ENCODE results near the gene UBE2E1. TPM values are rescaled to one million over a fixed set of nuclear protein-coding genes. Genes with fewer than 3 reads are reported as not detected.
"Not testable (repeated sequence)": the region's sequence is repeated elsewhere in the genome, so short reads cannot be mapped to it uniquely, and the experiment has no call there.

UBE2E1 gene
- total RNA-seq, 1 donor from 2014 or later = 78.8 TPM

- H3K36me3 Mint-ChIP-seq (ENCODE audit: low read depth) = peaks cover 21% of the 10 kb centered on the region
- DNase-seq (ENCODE audit: low spot score); intact Hi-C loops (cut with micrococcal nuclease); H3K9me3 Mint-ChIP-seq; H3K27ac Mint-ChIP-seq; H3K4me1 Mint-ChIP-seq (ENCODE audit: low read depth); H3K27me3 Mint-ChIP-seq (ENCODE audit: insufficient read depth); H3K4me3 Mint-ChIP-seq: not testable (repeated sequence)
Observed at GRCh38 chr3:23849462-23849861, 43.7 kb downstream of the UBE2E1 start.

DNA sequence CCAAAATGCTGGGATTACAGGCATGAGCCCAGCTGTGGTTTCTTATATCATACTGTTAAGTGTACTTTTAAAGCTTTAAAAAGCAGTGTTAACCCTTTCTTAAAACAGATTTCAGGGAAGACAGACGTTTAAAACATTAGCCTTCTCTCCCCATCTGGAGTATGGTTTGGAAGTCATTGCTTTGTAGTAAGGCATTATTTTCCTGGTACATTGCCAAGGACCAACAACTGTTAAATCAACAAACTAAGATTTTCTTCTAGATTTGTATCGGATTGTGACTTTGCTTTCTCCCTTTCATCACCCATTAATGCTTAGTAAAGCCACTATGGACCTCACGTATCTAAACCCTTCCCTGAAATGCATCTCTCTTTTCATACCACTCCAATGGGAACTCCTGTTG, 50.5 kb downstream of the UBE2E1 start:
- H3K4me1 Mint-ChIP-seq (ENCODE audit: low read depth) = peaks cover 36% of the 10 kb centered on the region
- H3K27me3 Mint-ChIP-seq (ENCODE audit: insufficient read depth) = no peaks in the 10 kb centered on the region
- H3K9me3 Mint-ChIP-seq = peaks cover 4% of the 10 kb centered on the region
- DNase-seq (ENCODE audit: low spot score) = no peak
- H3K36me3 Mint-ChIP-seq (ENCODE audit: low read depth) = peaks cover 14% of the 10 kb centered on the region
- intact Hi-C loops (cut with micrococcal nuclease) = no loop called here
- H3K27ac Mint-ChIP-seq = no peak overlapping the region
- no peak overlapping the region for H3K4me3 Mint-ChIP-seq

GRCh38 chr3:23859012-23859743, 53.4 kb downstream of the UBE2E1 start:
- Mint-ChIP-seq H3K4me3 (no peak overlapping the region), H3K27me3 (ENCODE audit: insufficient read depth) (no peaks in the 10 kb centered on the region), H3K9me3 (no peaks in the 10 kb centered on the region), H3K27ac (no peak overlapping the region), H3K36me3 (ENCODE audit: low read depth) (peaks cover 2% of the 10 kb centered on the region), H3K4me1 (ENCODE audit: low read depth) (peaks cover 37% of the 10 kb centered on the region)
- no peak for DNase-seq (ENCODE audit: low spot score)
- intact Hi-C loops (cut with micrococcal nuclease) = no loop called here

DNA sequence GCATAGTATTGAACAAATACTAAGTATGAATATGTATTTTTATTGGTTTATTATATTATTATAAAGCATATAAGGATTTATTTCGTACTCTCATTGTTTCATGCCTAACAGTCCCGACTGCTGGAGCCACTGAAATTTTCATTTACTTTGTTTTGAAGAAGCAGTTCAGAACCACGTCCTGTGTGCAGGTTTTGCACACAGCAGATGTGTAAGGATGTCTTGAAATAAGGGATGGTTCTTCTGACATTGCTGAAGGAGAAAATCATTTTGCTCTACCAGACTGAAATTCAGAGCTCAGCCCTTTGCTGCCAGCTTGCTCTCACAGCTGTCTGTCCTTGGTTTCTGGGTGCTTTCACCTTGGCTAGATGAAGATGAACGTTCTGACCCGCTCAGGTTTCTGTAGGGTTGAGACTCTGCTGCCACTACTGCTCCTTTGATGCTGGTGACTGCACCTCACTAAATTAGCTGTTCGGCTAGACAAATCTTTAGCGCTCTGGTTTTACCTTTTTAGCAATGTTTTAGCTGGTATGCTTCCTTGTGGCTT, 54.2 kb downstream of the UBE2E1 start:
- intact Hi-C loops (cut with micrococcal nuclease) = no loop called here
- Mint-ChIP-seq H3K27me3 (ENCODE audit: insufficient read depth) (no peaks in the 10 kb centered on the region), H3K4me3 (no peak overlapping the region), H3K9me3 (no peaks in the 10 kb centered on the region), H3K36me3 (ENCODE audit: low read depth) (peaks cover 2% of the 10 kb centered on the region), H3K4me1 (ENCODE audit: low read depth) (peaks cover 37% of the 10 kb centered on the region), H3K27ac (no peak overlapping the region)
- no peak for DNase-seq (ENCODE audit: low spot score)

DNA sequence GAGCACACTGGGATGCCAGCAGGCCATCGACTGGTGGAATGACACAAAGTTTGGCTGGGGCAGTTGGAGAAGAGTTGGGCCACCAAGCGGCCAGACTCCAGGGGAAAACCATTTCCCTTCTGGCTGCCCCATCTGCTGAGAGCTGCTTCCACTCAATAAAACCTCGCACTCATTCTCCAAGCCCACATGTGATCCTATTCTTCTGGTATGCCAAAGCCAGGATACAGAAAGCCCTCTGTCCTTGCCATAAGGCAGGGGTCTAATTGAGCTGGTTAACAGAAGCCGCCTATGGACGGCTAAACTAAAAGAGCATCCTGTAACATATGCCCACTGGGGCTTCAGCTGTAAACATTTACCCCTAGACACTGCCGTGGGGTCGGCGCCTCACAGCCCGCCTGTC, 55.9 kb downstream of the UBE2E1 start:
- Mint-ChIP-seq H3K9me3 (no peaks in the 10 kb centered on the region), H3K36me3 (ENCODE audit: low read depth) (peaks cover 2% of the 10 kb centered on the region), H3K27me3 (ENCODE audit: insufficient read depth) (no peaks in the 10 kb centered on the region), H3K4me3 (no peak overlapping the region), H3K27ac (no peak overlapping the region), H3K4me1 (ENCODE audit: low read depth) (peaks cover 41% of the 10 kb centered on the region)
- no peak for DNase-seq (ENCODE audit: low spot score)
- intact Hi-C loops (cut with micrococcal nuclease) = no loop called here

DNA sequence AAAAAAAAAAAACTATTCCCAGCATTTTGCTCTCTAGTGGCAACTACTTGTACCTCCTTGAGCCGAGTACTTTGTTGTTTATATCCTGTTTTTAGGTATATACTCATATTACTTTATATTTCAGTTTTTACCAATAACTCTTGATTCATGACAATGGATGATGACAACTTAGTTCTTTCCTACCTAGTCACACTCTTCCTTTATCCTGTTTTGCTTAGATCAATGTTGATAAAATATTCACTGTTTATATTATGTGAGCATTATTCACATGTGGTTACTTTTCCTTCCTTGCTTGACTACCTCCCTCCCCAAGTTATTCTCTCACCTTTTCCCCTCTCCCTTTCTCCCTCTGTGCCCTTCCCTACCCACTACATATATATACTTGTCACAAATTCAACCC, 57.3 kb downstream of the UBE2E1 start:
- Mint-ChIP-seq H3K36me3 (ENCODE audit: low read depth) (peaks cover 2% of the 10 kb centered on the region), H3K9me3 (no peaks in the 10 kb centered on the region), H3K27me3 (ENCODE audit: insufficient read depth) (no peaks in the 10 kb centered on the region), H3K4me1 (ENCODE audit: low read depth) (peaks cover 29% of the 10 kb centered on the region), H3K4me3 (no peak overlapping the region), H3K27ac (no peak overlapping the region)
- intact Hi-C loops (cut with micrococcal nuclease) = no loop called here
- DNase-seq (ENCODE audit: low spot score) = no peak

GRCh38 chr3:23864931-23865330, 59.2 kb downstream of the UBE2E1 start:
- H3K36me3 Mint-ChIP-seq (ENCODE audit: low read depth) = peaks cover 2% of the 10 kb centered on the region
- intact Hi-C loops (cut with micrococcal nuclease) = no loop called here
- DNase-seq (ENCODE audit: low spot score) = no peak
- H3K4me3 Mint-ChIP-seq = no peak overlapping the region
- H3K27ac Mint-ChIP-seq = no peak overlapping the region
- no peaks in the 10 kb centered on the region for H3K27me3 Mint-ChIP-seq (ENCODE audit: insufficient read depth)
- H3K4me1 Mint-ChIP-seq (ENCODE audit: low read depth) = peaks cover 17% of the 10 kb centered on the region
- H3K9me3 Mint-ChIP-seq = no peaks in the 10 kb centered on the region

DNA sequence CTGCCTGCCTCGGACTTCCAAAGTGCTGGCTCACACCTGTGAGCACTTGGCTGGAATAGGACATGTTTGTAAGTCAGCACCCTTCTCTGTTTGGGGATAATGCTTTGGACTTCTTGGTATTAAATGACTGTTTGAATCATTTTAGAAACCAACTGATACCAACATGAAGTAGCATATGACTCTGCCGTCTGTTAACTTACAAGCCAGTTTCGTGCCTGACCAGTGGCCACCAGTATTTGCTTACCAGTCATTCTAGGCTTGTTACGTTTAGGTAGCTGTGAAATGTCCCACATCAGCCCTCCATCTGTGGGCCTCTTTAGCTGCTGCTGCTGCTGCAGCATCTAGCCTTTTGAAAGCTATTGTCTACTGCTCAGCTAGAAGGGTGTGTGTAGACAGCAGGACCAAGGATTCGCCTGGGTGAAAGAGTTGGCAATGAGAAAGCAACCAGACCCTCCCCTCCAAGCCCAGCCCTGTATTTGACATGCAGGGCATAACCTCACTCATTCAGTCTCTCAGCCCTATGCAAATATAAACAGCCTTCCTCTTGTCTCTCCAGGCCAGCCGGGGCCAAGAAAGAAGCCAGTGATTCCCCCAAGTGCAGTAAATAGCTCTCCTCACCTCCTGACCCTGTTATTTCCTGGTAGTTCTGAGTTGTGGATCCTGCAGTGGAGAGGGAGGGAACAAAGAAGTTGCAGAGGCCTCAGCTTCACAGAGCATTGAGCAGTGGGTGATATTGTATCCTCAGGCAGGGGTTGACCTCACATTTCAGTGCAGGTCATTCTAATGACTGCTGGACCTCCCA, 60.0 kb downstream of the UBE2E1 start:
- DNase-seq (ENCODE audit: low spot score) = no peak
- Mint-ChIP-seq H3K36me3 (ENCODE audit: low read depth) (peaks cover 2% of the 10 kb centered on the region), H3K27me3 (ENCODE audit: insufficient read depth) (no peaks in the 10 kb centered on the region), H3K4me3 (no peak overlapping the region), H3K27ac (no peak overlapping the region), H3K9me3 (no peaks in the 10 kb centered on the region), H3K4me1 (ENCODE audit: low read depth) (peaks cover 9% of the 10 kb centered on the region)
- intact Hi-C loops (cut with micrococcal nuclease) = no loop called here

- Mint-ChIP-seq H3K4me1 (ENCODE audit: low read depth) (peaks cover 5% of the 10 kb centered on the region), H3K27ac (no peak overlapping the region), H3K9me3 (no peaks in the 10 kb centered on the region), H3K4me3 (no peak overlapping the region), H3K27me3 (ENCODE audit: insufficient read depth) (no peaks in the 10 kb centered on the region), H3K36me3 (ENCODE audit: low read depth) (no peaks in the 10 kb centered on the region)
- intact Hi-C loops (cut with micrococcal nuclease) = no loop called here
- DNase-seq (ENCODE audit: low spot score) = no peak
Observed at GRCh38 chr3:23867400-23867799, 61.6 kb downstream of the UBE2E1 start.

GRCh38 chr3:23867838-23868237, 62.1 kb downstream of the UBE2E1 start:
- no peaks in the 10 kb centered on the region for H3K9me3 Mint-ChIP-seq
- H3K4me1 Mint-ChIP-seq (ENCODE audit: low read depth) = peaks cover 5% of the 10 kb centered on the region
- no peak overlapping the region for H3K27ac Mint-ChIP-seq
- no peak overlapping the region for H3K4me3 Mint-ChIP-seq
- H3K36me3 Mint-ChIP-seq (ENCODE audit: low read depth) = no peaks in the 10 kb centered on the region
- intact Hi-C loops (cut with micrococcal nuclease) = no loop called here
- no peaks in the 10 kb centered on the region for H3K27me3 Mint-ChIP-seq (ENCODE audit: insufficient read depth)
- no peak for DNase-seq (ENCODE audit: low spot score)

DNA sequence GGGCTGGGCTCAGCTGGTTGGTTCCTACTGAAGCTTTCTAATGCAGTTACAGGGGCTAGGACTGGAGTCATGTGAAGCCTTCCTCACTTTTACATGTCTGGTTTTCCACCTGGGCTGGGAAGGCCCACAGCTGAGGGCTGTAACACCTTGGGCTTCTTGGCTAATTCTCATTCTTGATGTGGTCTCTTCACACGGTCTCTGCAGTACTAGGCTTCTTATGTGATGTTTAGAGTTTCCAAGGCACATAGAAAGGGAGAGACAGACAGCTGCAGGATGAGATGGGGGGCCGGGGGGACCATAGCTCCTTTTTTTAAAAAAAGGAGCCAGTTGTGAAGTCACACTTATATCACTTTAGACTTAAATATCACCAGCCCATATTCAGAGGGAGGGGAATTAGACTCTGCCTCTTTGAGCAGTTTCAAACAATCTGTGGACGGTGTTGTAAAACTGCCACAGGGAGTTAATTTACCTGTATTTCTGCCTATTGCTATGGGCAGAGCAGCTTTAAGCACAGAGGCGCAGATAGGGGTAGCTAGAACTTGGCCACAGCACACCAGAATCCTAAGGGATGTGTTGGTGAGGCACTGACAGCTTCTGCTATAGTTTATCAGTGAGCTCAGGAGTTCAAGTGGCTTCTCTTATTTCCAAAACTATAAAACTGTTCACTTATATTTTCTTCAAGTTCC, 64.4 kb downstream of the UBE2E1 start:
- Mint-ChIP-seq H3K36me3 (ENCODE audit: low read depth) (no peaks in the 10 kb centered on the region), H3K9me3 (no peaks in the 10 kb centered on the region), H3K4me3 (no peak overlapping the region), H3K4me1 (ENCODE audit: low read depth) (peaks cover 5% of the 10 kb centered on the region), H3K27me3 (ENCODE audit: insufficient read depth) (no peaks in the 10 kb centered on the region), H3K27ac (no peak overlapping the region)
- intact Hi-C loops (cut with micrococcal nuclease) = no loop called here
- no peak for DNase-seq (ENCODE audit: low spot score)

GRCh38 chr3:23870663-23871043, 64.9 kb downstream of the UBE2E1 start:
- DNase-seq (ENCODE audit: low spot score); intact Hi-C loops (cut with micrococcal nuclease); H3K36me3 Mint-ChIP-seq (ENCODE audit: low read depth); H3K4me3 Mint-ChIP-seq; H3K9me3 Mint-ChIP-seq; H3K27me3 Mint-ChIP-seq (ENCODE audit: insufficient read depth); H3K27ac Mint-ChIP-seq; H3K4me1 Mint-ChIP-seq (ENCODE audit: low read depth): not testable (repeated sequence)

GRCh38 chr3:23871361-23871760, 65.6 kb downstream of the UBE2E1 start:
- H3K4me1 Mint-ChIP-seq (ENCODE audit: low read depth); DNase-seq (ENCODE audit: low spot score); H3K36me3 Mint-ChIP-seq (ENCODE audit: low read depth); H3K27me3 Mint-ChIP-seq (ENCODE audit: insufficient read depth); H3K27ac Mint-ChIP-seq; H3K4me3 Mint-ChIP-seq; intact Hi-C loops (cut with micrococcal nuclease); H3K9me3 Mint-ChIP-seq: not testable (repeated sequence)
